Right lobe of liver (tissue), 4 donors: ENCODE data around the gene FGD5.

Experiments
- CTCF ChIP-seq, 4 donors: fragments of 200-600 bp in 3 of 4; fragments of 450-650 bp in 1 of 4; IDR thresholded peaks; one replicate each; pipeline versions ENCODE4 v1.5.1 to v1.8.0; 2016 to 2022; ENCODE audit warnings: antibody characterized with exemption in 4 of 4, mild to moderate bottlenecking in 2 of 4
- POLR2A ChIP-seq: fragments of 450-650 bp; IDR thresholded peaks from one replicate; pipeline ENCODE4 v1.6.1; 2017; ENCODE audit warnings: antibody characterized with exemption, mild to moderate bottlenecking
- donor health status: DM: no; HTN: no; CAD: no.
- donor health status: DM: no; HTN: no; CAD: no.
- donor health status: DM: no; HTN: yes; CAD: no.

- TF ChIP-seq POLR2A = no peak
- TF ChIP-seq CTCF (IDR thresholded peaks at IDR 0.05) = no peak
Observed at GRCh38 chr3:14837186-14837877, 18.6 kb downstream of the FGD5 start.
